Liver (tissue), 3 donors: ENCODE results near the gene TMEM151B.
A peak's percentile ranks its signal among the peaks of the same experiment; 100 is the strongest.

Experiments
- ATF3 ChIP-seq: IDR thresholded peaks from 2 replicates; pipeline ENCODE4 v1.6.1; 2016; ENCODE audit warnings: antibody characterized with exemption
- CTCF ChIP-seq: fragments of 150-350 bp; IDR thresholded peaks from 2 replicates; pipeline ENCODE4 v1.5.1; 2017; ENCODE audit warnings: improper control_type of control experiment, low read depth, low read length; ENCODE audit not compliant: missing input control
- FOXA1 ChIP-seq: IDR thresholded peaks from 2 replicates; pipeline ENCODE4 v1.6.1; 2016; ENCODE audit warnings: antibody characterized with exemption
- GABPA ChIP-seq, 2 donors: IDR thresholded peaks in 1 of 2; conservative IDR thresholded peaks in 1 of 2; 2 replicates each; pipeline ENCODE4 v1.6.1; 2016; ENCODE audit warnings: antibody characterized with exemption in 2 of 2, mild to moderate bottlenecking in 1 of 2, moderate library complexity in 1 of 2
- MAX ChIP-seq: IDR thresholded peaks from 2 replicates; pipeline ENCODE4 v1.6.1; 2016; ENCODE audit warnings: antibody characterized with exemption
- donor health status: healthy.
- donor health status: healthy.

GRCh38 chr6:44304282-44305199 is 34.3 kb downstream of the TMEM151B start:
- TF ChIP-seq MAX (no peak), ATF3 (no peak), GABPA (IDR thresholded peaks at IDR 0.05 in 1 of 2, conservative IDR thresholded peaks at IDR 0.05 in 1 of 2) (no peak), CTCF (peak; percentile 62), FOXA1 (no peak)
